HEK293 (cell line): ENCODE results near the gene RNF144A.

Experiments used
- ELK4 ChIP-seq: IDR thresholded peaks from 2 replicates; pipeline ENCODE4 v1.6.1; 2011; ENCODE audit warnings: mild to moderate bottlenecking, low read depth, low read length, borderline replicate concordance
- ZBTB11 ChIP-seq: fragments of 450-650 bp; formaldehyde crosslinking; conservative IDR thresholded peaks from 2 replicates; pipeline ENCODE4 v1.5.1; 2016; ENCODE audit warnings: low read depth, missing biosample characterization, missing genetic modification characterization
- ZNF202 ChIP-seq: fragments of 450-650 bp; formaldehyde crosslinking; IDR thresholded peaks from 2 replicates; pipeline ENCODE4 v1.5.1; 2016; ENCODE audit warnings: missing biosample characterization, missing genetic modification characterization, borderline replicate concordance
- ZNF248 ChIP-seq: fragments of 450-650 bp; formaldehyde crosslinking; IDR thresholded peaks from 2 replicates; pipeline ENCODE4 v1.5.1; 2017; ENCODE audit warnings: missing biosample characterization, missing genetic modification characterization
- ZNF350 ChIP-seq: fragments of 450-650 bp; formaldehyde crosslinking; IDR thresholded peaks from 2 replicates; pipeline ENCODE4 v1.5.0; 2017; ENCODE audit warnings: missing biosample characterization, mild to moderate bottlenecking, missing genetic modification characterization
- ZNF639 ChIP-seq: fragments of 450-650 bp; formaldehyde crosslinking; IDR thresholded peaks from 2 replicates; pipeline ENCODE4 v1.5.1; 2016; ENCODE audit warnings: missing biosample characterization, missing genetic modification characterization
- ZNF654 ChIP-seq: fragments of 450-650 bp; formaldehyde crosslinking; IDR thresholded peaks from 2 replicates; pipeline ENCODE4 v1.5.1; 2016; ENCODE audit warnings: low read depth, missing biosample characterization, missing genetic modification characterization
- TF ChIP-seq, protein P1 (sequence below): fragments of 450-650 bp; formaldehyde crosslinking; IDR thresholded peaks from 2 replicates; pipeline ENCODE4 v1.5.1; 2016; ENCODE audit warnings: missing biosample characterization, missing genetic modification characterization
- TF ChIP-seq, protein P2 (sequence below): fragments of 450-650 bp; formaldehyde crosslinking; IDR thresholded peaks from 2 replicates; pipeline ENCODE4 v1.5.1; 2016; ENCODE audit warnings: missing biosample characterization, missing genetic modification characterization

- TF ChIP-seq, protein P1, sequence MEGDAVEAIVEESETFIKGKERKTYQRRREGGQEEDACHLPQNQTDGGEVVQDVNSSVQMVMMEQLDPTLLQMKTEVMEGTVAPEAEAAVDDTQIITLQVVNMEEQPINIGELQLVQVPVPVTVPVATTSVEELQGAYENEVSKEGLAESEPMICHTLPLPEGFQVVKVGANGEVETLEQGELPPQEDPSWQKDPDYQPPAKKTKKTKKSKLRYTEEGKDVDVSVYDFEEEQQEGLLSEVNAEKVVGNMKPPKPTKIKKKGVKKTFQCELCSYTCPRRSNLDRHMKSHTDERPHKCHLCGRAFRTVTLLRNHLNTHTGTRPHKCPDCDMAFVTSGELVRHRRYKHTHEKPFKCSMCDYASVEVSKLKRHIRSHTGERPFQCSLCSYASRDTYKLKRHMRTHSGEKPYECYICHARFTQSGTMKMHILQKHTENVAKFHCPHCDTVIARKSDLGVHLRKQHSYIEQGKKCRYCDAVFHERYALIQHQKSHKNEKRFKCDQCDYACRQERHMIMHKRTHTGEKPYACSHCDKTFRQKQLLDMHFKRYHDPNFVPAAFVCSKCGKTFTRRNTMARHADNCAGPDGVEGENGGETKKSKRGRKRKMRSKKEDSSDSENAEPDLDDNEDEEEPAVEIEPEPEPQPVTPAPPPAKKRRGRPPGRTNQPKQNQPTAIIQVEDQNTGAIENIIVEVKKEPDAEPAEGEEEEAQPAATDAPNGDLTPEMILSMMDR (tag by site-specific recombination): no peak
- TF ChIP-seq, protein P2, sequence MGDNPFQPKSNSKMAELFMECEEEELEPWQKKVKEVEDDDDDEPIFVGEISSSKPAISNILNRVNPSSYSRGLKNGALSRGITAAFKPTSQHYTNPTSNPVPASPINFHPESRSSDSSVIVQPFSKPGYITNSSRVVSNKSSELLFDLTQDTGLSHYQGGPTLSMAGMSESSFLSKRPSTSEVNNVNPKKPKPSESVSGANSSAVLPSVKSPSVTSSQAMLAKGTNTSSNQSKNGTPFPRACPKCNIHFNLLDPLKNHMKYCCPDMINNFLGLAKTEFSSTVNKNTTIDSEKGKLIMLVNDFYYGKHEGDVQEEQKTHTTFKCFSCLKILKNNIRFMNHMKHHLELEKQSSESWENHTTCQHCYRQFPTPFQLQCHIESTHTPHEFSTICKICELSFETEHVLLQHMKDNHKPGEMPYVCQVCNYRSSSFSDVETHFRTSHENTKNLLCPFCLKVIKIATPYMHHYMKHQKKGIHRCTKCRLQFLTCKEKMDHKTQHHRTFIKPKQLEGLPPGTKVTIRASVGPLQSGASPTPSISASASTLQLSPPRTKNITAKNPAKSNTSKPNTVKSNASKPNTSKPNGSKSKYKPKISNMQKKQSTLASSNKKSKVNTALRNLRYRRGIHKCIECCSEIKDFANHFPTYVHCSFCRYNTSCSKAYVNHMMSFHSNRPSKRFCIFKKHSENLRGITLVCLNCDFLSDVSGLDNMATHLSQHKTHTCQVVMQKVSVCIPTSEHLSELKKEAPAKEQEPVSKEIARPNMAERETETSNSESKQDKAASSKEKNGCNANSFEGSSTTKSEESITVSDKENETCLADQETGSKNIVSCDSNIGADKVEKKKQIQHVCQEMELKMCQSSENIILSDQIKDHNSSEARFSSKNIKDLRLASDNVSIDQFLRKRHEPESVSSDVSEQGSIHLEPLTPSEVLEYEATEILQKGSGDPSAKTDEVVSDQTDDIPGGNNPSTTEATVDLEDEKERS: no peak
- TF ChIP-seq ZNF350 (tag by site-specific recombination): no peak
- no peak for TF ChIP-seq ZNF202 (tag by site-specific recombination)
- TF ChIP-seq ZNF654 (tag by site-specific recombination): no peak
- TF ChIP-seq ZBTB11 (tag by site-specific recombination): no peak
- TF ChIP-seq ZNF248: no peak
- TF ChIP-seq ELK4: no peak
- TF ChIP-seq ZNF639 (tag by site-specific recombination): no peak
Observed at GRCh38 chr2:7068457-7068856, 151.2 kb downstream of the RNF144A start.
